ENCODE measurements around the gene RPS15. TPM values are rescaled to one million over a fixed set of nuclear protein-coding genes. Genes with fewer than 3 reads are reported as not detected.

Gene RPS15
- total RNA-seq, 1 donor from 2014 or later, result 854 TPM

- no peak within 1 kb of the TSS for H3K27ac ChIP-seq
- H3K4me3 ChIP-seq, result peak within 1 kb of the TSS; percentile 71
- TF ChIP-seq CTCF (IDR thresholded peaks at IDR 0.05), result peak; percentile 46
- no peaks in the 10 kb centered on the region for H3K9me3 ChIP-seq
- H3K4me1 ChIP-seq, result peaks cover 28% of the 10 kb centered on the region
- DNase-seq (no peak), ATAC-seq (peak; percentile 68 to 71)
- no peaks in the 10 kb centered on the region for H3K36me3 ChIP-seq
- H3K27me3 ChIP-seq (ENCODE audit: low read depth), result peaks cover 29% of the 10 kb centered on the region
- intact Hi-C loops (cut with DNase I), result no loop called here
Measured at GRCh38 chr19:1401138-1401888, 36.9 kb upstream of the RPS15 start, which contains the start of gene GAMT. Gene GAMT (minus strand): TSS chr19:1401542. CDS start chr19:1401476, 66 bp downstream.

- Histone ChIP-seq H3K27me3 (ENCODE audit: low read depth) (peaks cover 29% of the 10 kb centered on the region), H3K27ac (no peak overlapping the region), H3K9me3 (no peaks in the 10 kb centered on the region), H3K4me3 (peak overlapping the region; percentile 71), H3K36me3 (no peaks in the 10 kb centered on the region), H3K4me1 (peaks cover 33% of the 10 kb centered on the region)
- TF ChIP-seq CTCF (IDR thresholded peaks at IDR 0.05), result no peak
- no peak for ATAC-seq
- no peak for DNase-seq
- intact Hi-C loops (cut with DNase I), result no loop called here
Measured at GRCh38 chr19:1401889-1402217, 36.3 kb upstream of the RPS15 start.

GRCh38 chr19:1402411-1403070, 35.7 kb upstream of the RPS15 start:
- intact Hi-C loops (cut with DNase I), result no loop called here
- Histone ChIP-seq H3K36me3 (no peaks in the 10 kb centered on the region), H3K27me3 (ENCODE audit: low read depth) (peaks cover 29% of the 10 kb centered on the region), H3K4me1 (peaks cover 33% of the 10 kb centered on the region), H3K9me3 (no peaks in the 10 kb centered on the region), H3K27ac (no peak overlapping the region), H3K4me3 (no peak overlapping the region)
- TF ChIP-seq CTCF (IDR thresholded peaks at IDR 0.05), result no peak
- ATAC-seq (no peak), DNase-seq (no peak)

GRCh38 chr19:1406774-1407527, 31.2 kb upstream of the RPS15 start:
- Histone ChIP-seq H3K9me3 (no peaks in the 10 kb centered on the region), H3K4me3 (peak overlapping the region; percentile 58), H3K36me3 (peaks cover 17% of the 10 kb centered on the region), H3K4me1 (peaks cover 50% of the 10 kb centered on the region), H3K27ac (peak overlapping the region; percentile 41), H3K27me3 (ENCODE audit: low read depth) (peaks cover 13% of the 10 kb centered on the region)
- DNase-seq (peak; percentile 100), ATAC-seq (peak; percentile 92 to 95)
- peak; percentile 42 for TF ChIP-seq CTCF (IDR thresholded peaks at IDR 0.05)
- intact Hi-C loops (cut with DNase I), result no loop called here

GRCh38 chr19:1407528-1408299, 30.5 kb upstream of the RPS15 start, which contains the start of gene DAZAP1:
Gene DAZAP1 (plus strand): TSS chr19:1407586. CDS start chr19:1407774, 188 bp downstream.
- H3K4me1 ChIP-seq, result peaks cover 50% of the 10 kb centered on the region

More at GRCh38 chr19:1407528-1408299, 30.5 kb upstream of the RPS15 start, which contains the start of gene DAZAP1:
- no peaks in the 10 kb centered on the region for H3K9me3 ChIP-seq
- no peak for TF ChIP-seq CTCF (IDR thresholded peaks at IDR 0.05)
- peaks cover 5% of the 10 kb centered on the region for H3K27me3 ChIP-seq (ENCODE audit: low read depth)
- peak; percentile 73 for DNase-seq
- peak within 1 kb of the TSS; percentile 95 for H3K4me3 ChIP-seq
- peaks cover 19% of the 10 kb centered on the region for H3K36me3 ChIP-seq
- H3K27ac ChIP-seq, result peak within 1 kb of the TSS; percentile 97
- intact Hi-C loops (cut with DNase I), result no loop called here
- ATAC-seq, result peak in 1 of 2 donors; percentile 9

Data from lower lobe of right lung (tissue), 2 donors.